CD4-positive, alpha-beta T cell treated with Interleukin-12 subunit alpha and Interleukin-12 subunit beta, for 1 hour (primary cell): Measurements from ENCODE around the gene MAST2.
"Not testable (repeated sequence)": the region's sequence is repeated elsewhere in the genome, so short reads cannot be mapped to it uniquely, and the experiment has no call there.

ENCODE experiments used
- DNase-seq: peaks from one replicate; pipeline ENCODE4 v3.0.0-alpha.2; 2020

MAST2 gene

DNA sequence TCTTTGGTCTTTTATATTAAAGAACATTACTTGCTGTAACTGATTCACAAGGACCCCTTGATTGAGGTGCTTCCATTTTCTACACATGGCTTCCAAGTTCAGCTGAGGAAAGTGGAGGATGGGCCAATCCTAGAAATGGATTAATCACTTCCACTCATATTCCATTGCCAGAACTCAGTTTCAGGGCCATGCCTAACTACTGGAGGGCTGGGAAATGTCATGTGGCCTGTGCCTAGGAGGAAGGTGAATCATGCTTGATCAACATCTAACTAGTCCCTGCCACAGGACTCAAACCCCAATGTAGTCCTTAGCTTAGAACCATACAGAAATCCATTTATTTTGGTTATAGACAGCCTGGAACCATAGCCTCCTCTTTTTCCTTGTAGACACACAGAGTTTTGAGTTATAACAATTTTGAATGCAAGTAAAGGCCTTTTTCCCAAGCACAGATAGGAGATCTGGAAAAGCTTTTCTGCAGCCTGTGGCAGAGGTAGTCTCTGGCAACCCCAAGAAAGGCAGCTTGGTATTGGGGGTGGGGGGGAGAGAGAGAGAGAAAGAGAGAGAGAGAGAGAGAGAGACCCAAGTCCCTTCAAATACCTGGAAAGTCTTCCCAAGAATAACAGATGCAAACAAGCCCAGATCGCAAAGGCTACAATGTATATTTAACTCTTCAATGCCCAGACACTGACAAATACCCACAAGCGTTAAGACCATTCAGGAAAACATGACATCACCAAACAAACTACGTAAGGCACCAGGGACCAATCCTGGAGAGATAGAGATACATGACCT is 12.5 kb downstream of the MAST2 start:
- DNase-seq: no peak

- DNase-seq: no peak
These were observed 16.8 kb downstream of the MAST2 start for GRCh38 chr1:45820173-45820572.

GRCh38 chr1:45820788-45821187 is 17.4 kb downstream of the MAST2 start:
- no peak for DNase-seq

GRCh38 chr1:45822644-45823043 is 19.2 kb downstream of the MAST2 start:
- no peak for DNase-seq

GRCh38 chr1:45824607-45825006 is 21.2 kb downstream of the MAST2 start:
- no peak for DNase-seq

DNA sequence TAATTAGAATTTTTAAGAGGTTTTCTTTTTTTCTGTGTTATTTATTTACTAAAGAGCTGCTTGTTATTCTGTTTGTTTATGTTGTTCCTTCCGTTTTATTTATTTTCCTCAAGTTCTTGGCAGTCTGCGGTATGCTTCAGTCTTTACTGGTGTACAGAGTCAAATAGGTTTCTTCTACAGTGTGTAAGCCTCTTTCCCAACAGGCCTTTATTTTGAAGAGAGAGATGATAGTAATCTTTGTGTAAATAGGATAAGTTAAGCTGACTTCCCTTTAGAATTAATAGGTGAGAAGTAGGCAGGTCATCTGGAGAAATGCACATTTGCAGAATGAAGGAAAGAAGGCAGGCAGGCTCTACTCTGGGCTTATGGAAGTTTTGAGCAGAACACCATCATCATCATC is 23.8 kb downstream of the MAST2 start:
- DNase-seq: no peak

GRCh38 chr1:45828841-45829240 is 25.4 kb downstream of the MAST2 start:
- DNase-seq: no peak

- DNase-seq: no peak
These were observed 29.9 kb downstream of the MAST2 start for GRCh38 chr1:45833361-45833760.

DNA sequence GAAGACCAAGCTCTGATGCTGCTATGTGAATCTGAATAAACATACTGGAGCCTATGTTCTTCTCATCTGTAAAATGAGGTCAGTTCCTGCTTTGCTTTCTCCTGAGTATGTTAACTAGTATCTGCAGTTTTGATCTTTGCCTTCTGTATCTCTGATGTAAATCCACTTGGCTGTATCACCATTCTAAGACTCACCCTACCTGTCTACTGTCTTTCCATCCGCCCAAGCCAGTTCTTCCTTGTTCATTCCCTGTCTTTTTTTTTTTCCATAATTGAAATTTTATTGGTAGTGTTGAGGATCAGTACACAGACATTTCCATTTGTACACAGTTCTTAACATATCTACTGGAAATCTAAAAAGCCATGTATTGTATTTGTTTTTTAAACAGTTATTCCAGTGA is 31.3 kb downstream of the MAST2 start:
- DNase-seq: no peak

DNA sequence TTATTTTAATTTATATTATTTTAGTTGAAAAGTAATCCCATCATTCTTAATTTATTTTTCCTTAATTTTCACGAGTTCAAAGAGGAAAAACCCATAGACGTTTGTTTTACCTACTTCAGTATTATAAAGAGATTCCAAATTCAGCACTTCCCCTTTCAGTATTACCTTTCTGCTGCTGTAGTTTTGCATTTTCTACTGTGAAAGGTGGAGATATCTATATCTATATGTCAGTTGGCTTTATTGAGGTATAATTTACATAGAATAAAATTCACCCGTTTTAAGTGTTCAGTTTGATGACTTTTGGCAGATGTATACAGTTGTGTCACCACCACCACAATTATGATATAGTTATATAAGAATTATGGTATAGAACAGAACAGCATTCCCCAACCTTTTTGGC is 33.0 kb downstream of the MAST2 start:
- no peak for DNase-seq

DNA sequence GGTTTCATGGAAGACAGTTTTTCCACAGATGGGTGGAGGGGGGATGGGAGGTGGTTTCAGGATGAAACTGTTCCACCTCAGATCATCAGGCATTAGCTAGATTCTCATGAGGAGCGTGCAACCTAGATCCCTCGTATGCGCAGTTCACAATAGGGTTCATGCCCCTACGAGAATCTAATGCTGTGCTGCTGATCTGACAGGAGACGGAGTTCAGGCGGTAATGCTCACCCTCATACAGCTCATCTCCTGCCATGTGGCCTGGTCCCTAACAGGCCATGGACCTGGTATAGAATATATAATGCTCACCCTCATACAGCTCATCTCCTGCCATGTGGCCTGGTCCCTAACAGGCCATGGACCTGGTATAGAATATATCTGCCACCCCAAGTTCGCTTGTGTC is 33.4 kb downstream of the MAST2 start:
- not testable (repeated sequence) for DNase-seq

DNA sequence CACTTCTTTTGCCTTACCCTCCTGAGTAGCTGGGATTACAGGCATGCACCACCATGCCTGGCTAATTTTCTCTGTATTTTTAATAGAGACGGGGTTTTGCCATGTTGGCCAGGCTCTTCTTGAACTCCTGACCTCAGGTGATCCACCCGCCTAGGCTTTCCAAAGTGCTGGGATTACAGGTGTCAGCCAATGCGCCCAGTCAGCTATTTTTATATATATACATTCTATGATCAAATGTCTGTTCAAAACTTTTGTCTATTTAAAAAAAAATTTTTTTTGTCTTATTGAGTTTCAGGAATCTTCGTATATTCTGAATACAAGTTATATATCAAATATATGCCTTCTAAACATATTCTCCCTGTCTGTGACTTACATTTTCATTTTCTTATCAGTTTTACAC is 34.9 kb downstream of the MAST2 start:
- not testable (repeated sequence) for DNase-seq

DNA sequence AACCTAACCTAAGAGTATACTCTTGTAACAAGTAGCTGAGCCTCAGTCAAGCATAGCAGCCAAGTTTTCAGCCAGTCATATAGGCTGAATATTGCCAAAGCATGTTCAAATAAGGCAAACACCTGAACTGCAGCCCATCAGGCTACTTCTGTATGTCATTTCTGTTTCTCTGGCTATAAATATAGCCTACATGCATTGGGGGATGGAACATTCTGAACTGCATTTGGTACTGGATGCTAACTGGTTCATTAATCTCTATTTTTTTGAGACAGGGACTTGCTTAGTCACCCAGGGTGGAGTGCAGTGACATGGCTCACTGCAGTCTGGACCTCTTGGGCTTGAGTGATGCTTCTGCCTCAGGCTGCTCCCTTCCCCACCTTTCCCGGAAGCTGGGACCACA is 37.3 kb downstream of the MAST2 start:
- no peak for DNase-seq

- no peak for DNase-seq
These were observed 39.4 kb downstream of the MAST2 start for GRCh38 chr1:45842786-45843185.

DNA sequence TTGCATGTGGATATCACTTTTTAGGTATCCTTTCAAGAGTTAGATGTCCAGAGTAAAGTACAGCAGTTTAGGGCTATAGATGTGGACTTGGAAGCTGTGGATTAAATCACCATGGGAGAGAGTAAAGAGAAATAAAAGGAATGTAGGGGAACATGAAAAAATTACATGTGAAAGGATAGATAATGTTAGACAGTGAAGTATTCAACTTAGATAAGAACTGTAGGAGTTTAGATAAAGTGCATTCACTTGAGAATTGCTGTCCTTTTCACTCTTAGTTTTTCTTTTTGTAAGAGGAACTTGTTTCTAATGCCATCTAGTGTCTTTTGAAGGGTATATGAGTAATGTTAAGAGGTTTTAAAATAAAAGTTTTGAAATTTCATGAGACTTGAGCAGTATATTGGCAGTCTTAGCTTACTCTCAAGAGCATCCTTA is 40.1 kb downstream of the MAST2 start:
- DNase-seq: no peak

DNA sequence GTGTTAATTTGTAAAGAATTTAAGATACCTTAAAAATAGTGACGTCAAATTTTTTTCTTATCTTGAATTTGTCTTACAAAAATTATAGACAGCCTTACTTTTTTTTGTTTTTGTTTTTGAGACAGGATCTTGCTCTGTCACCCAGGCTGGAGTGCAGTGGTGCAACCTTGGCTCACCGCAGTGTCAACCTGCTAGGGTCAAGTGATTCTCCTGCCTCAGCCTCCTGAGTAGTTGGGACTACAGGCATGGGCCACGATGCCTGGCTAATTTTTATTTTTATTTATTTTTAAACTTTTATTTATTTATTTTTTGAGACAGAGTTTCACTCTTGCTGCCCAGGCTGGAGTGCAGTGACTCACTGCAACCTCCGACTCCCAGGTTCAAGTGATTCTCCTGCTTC is 40.6 kb downstream of the MAST2 start:
- not testable (repeated sequence) for DNase-seq

- DNase-seq: no peak
These were observed 43.5 kb downstream of the MAST2 start for GRCh38 chr1:45846931-45847330.

DNA sequence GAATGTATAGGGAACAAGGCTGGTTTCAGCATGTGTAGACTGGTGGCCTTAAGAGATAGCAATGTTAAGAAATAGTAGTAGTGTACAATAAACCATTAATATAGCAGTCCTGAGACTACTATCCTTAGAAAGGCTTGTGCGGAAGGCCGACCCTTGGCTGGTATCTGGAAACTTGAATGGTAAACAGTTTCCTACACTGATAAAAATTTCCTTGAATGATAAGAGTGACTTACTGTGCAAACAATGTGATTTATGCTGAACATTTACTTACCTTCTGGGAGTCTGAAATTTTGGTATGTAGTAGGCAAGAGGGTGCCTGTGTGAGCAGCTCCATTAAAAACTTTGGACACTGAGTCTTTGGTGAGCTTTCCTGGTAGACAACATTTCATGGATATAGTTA is 44.7 kb downstream of the MAST2 start:
- no peak for DNase-seq

GRCh38 chr1:45848714-45849113 is 45.3 kb downstream of the MAST2 start:
- no peak for DNase-seq

DNA sequence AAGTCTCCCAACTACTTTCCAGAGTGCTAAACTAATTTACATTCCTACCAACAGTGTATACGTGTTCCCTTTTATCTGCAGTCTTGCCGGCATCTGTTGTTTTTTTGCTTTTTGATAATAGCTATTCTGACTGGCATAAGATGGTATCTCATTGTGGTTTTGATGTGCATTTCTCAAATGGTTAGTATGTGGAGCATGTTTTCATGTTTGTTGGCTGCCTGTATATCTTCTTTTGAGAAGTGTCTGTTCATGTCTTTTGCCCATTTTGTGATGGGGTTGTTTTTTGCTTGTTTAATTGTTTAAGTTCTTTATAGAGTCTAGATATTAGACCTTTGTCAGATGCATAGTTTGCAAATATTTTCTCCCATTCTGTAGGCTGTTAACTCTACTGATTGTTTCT is 46.6 kb downstream of the MAST2 start:
- no peak for DNase-seq

- DNase-seq: no peak
These were observed 51.3 kb downstream of the MAST2 start for GRCh38 chr1:45854724-45855123.

DNA sequence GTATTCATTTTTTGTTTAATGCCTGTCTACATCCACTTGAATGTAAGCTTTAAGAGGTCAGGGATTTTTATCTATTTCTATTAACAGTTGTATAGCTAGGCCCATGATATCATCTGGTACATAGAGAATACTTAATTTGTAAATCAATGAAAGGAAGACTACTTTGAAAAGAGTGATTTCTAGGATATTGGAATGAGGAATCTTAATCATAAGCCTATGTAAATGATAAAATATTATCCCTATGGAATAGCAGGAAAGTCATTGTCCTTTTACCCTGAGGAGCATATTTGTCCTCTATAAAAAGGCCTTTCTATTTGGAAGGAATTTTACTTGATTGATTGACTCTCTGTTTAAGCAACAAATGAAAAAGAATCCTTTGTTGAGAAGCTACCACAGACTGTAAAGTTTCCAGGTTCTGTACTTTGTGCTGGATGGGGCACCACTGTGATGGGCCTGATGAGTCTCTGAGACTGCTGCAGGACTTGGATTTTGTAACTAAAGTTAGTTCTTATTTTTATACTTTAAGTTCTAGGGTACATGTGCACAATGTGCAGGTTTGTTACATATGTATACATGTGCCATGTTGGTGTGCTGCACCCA is 53.8 kb downstream of the MAST2 start:
- DNase-seq: no peak

- not testable (repeated sequence) for DNase-seq
These were observed 54.5 kb downstream of the MAST2 start for GRCh38 chr1:45857755-45858492.

- no peak for DNase-seq
These were observed 55.8 kb downstream of the MAST2 start for GRCh38 chr1:45859221-45859620.
